HG02840 (cell line): ENCODE results near the gene LDHAL6B.

Source experiments
- ATAC-seq: cut with Tn5 transposase; IDR thresholded peaks from one replicate; pipeline ENCODE4 v1.9.1; 2021; ENCODE audit warnings: mild to moderate bottlenecking, moderate library complexity, moderate number of reproducible peaks; ENCODE audit not compliant: unreplicated experiment, low FRiP score

Gene LDHAL6B

GRCh38 chr15:59176653-59177316 is 29.9 kb upstream of the LDHAL6B start:
- ATAC-seq, result no peak

- no peak for ATAC-seq
Measured at GRCh38 chr15:59177317-59177660, 29.4 kb upstream of the LDHAL6B start.

- ATAC-seq, result no peak
Measured at GRCh38 chr15:59178151-59178695, 28.4 kb upstream of the LDHAL6B start.

- no peak for ATAC-seq
Measured at GRCh38 chr15:59179717-59180116, 26.9 kb upstream of the LDHAL6B start.

- ATAC-seq, result no peak
Measured at GRCh38 chr15:59180945-59181600, 25.6 kb upstream of the LDHAL6B start.

- ATAC-seq, result no peak
Measured at GRCh38 chr15:59185725-59186124, 20.9 kb upstream of the LDHAL6B start.

GRCh38 chr15:59186501-59186900 is 20.1 kb upstream of the LDHAL6B start:
- no peak for ATAC-seq

- ATAC-seq, result no peak
Measured at GRCh38 chr15:59189241-59189640, 17.4 kb upstream of the LDHAL6B start.

- ATAC-seq, result no peak
Measured at GRCh38 chr15:59190291-59190690, 16.4 kb upstream of the LDHAL6B start.

GRCh38 chr15:59191855-59192237 is 14.8 kb upstream of the LDHAL6B start:
- no peak for ATAC-seq

GRCh38 chr15:59194639-59195325 is 11.9 kb upstream of the LDHAL6B start:
- no peak for ATAC-seq

- no peak for ATAC-seq
Measured at GRCh38 chr15:59196416-59196815, 10.2 kb upstream of the LDHAL6B start.

- ATAC-seq, result no peak
Measured at GRCh38 chr15:59197454-59197853, 9.2 kb upstream of the LDHAL6B start.

GRCh38 chr15:59199626-59200465 is 6.8 kb upstream of the LDHAL6B start:
- ATAC-seq, result no peak

GRCh38 chr15:59200560-59200959 is 6.1 kb upstream of the LDHAL6B start:
- ATAC-seq, result no peak

GRCh38 chr15:59203008-59203407 is 3.6 kb upstream of the LDHAL6B start:
- ATAC-seq, result no peak

GRCh38 chr15:59203657-59204056 is 3.0 kb upstream of the LDHAL6B start:
- no peak for ATAC-seq

- ATAC-seq, result no peak
Measured at GRCh38 chr15:59205839-59206622, 612 bp upstream of the LDHAL6B start.

- ATAC-seq, result no peak
Measured at GRCh38 chr15:59208613-59209249, 2.1 kb downstream of the LDHAL6B start.
